Measurements from ENCODE around the gene CCDC88C. TPM values are rescaled to one million over a fixed set of nuclear protein-coding genes. Genes with fewer than 3 reads are reported as not detected.
A peak's percentile ranks its signal among the peaks of the same experiment; 100 is the strongest.

Gene CCDC88C
- total RNA-seq, 1 experiment from 2014 or later = 57.9 TPM

GRCh38 chr14:91327661-91328312 lies 89.8 kb downstream of the CCDC88C start:
- no peaks in the 10 kb centered on the region for H4K20me1 ChIP-seq (ENCODE audit: insufficient read depth, low read depth, low read length)

GRCh38 chr14:91327250-91327595 lies 90.4 kb downstream of the CCDC88C start:
- H2AFZ ChIP-seq (ENCODE audit: low read length) = no peak overlapping the region
- H3K4me1 ChIP-seq (ENCODE audit: low read length) = peaks cover 31% of the 10 kb centered on the region
- peaks cover 5% of the 10 kb centered on the region; the same call in 1 of the 2 replicates for H3K79me2 ChIP-seq (ENCODE audit: low read length)
- H3K36me3 ChIP-seq (ENCODE audit: insufficient read depth, low read length) = peaks cover 6% of the 10 kb centered on the region
- no peaks in the 10 kb centered on the region for H4K20me1 ChIP-seq (ENCODE audit: insufficient read depth, low read depth, low read length)
- no peaks in the 10 kb centered on the region for H3K9me3 ChIP-seq (ENCODE audit: low read length)
- no peak overlapping the region for H3K4me3 ChIP-seq (ENCODE audit: low read length)
- DNase-seq = no peak
- H3K27ac ChIP-seq (ENCODE audit: low read length) = no peak overlapping the region
- H3K9ac ChIP-seq (ENCODE audit: low read length) = no peak overlapping the region
- H3K4me2 ChIP-seq (ENCODE audit: low read depth, low read length, poor library complexity, severe bottlenecking) = no peak overlapping the region
- no peaks in the 10 kb centered on the region for H3K27me3 ChIP-seq (ENCODE audit: low read length)
- no peaks in the 10 kb centered on the region for H3K9me2 ChIP-seq (replicated peaks; ENCODE audit: insufficient read depth, low read length)

More at GRCh38 chr14:91327661-91328312, 89.8 kb downstream of the CCDC88C start:
- Histone ChIP-seq H3K4me2 (ENCODE audit: low read depth, low read length, poor library complexity, severe bottlenecking) (no peak overlapping the region), H2AFZ (ENCODE audit: low read length) (no peak overlapping the region), H3K4me1 (ENCODE audit: low read length) (peaks cover 25% of the 10 kb centered on the region), H3K27me3 (ENCODE audit: low read length) (no peaks in the 10 kb centered on the region), H3K9ac (ENCODE audit: low read length) (no peak overlapping the region), H3K79me2 (ENCODE audit: low read length) (peaks cover 4% of the 10 kb centered on the region; the same call in 1 of the 2 replicates), H3K4me3 (ENCODE audit: low read length) (no peak overlapping the region), H3K9me3 (ENCODE audit: low read length) (no peaks in the 10 kb centered on the region), H3K36me3 (ENCODE audit: insufficient read depth, low read length) (peaks cover 6% of the 10 kb centered on the region), H3K27ac (ENCODE audit: low read length) (no peak overlapping the region), H3K9me2 (replicated peaks; ENCODE audit: insufficient read depth, low read length) (no peaks in the 10 kb centered on the region)
- no peak for DNase-seq

- Histone ChIP-seq H3K36me3 (ENCODE audit: insufficient read depth, low read length) (peaks cover 6% of the 10 kb centered on the region), H3K27ac (ENCODE audit: low read length) (no peak overlapping the region), H3K9me3 (ENCODE audit: low read length) (no peaks in the 10 kb centered on the region), H2AFZ (ENCODE audit: low read length) (no peak overlapping the region), H3K9me2 (replicated peaks; ENCODE audit: insufficient read depth, low read length) (no peaks in the 10 kb centered on the region), H3K4me3 (ENCODE audit: low read length) (no peak overlapping the region), H3K27me3 (ENCODE audit: low read length) (no peaks in the 10 kb centered on the region), H3K4me2 (ENCODE audit: low read depth, low read length, poor library complexity, severe bottlenecking) (no peak overlapping the region), H4K20me1 (ENCODE audit: insufficient read depth, low read depth, low read length) (no peaks in the 10 kb centered on the region), H3K9ac (ENCODE audit: low read length) (no peak overlapping the region), H3K4me1 (ENCODE audit: low read length) (peaks cover 36% of the 10 kb centered on the region), H3K79me2 (ENCODE audit: low read length) (peaks cover 6% of the 10 kb centered on the region; the same call in 1 of the 2 replicates)
- no peak for DNase-seq
Measured at GRCh38 chr14:91326514-91327249, 90.9 kb downstream of the CCDC88C start.

- H4K20me1 ChIP-seq (ENCODE audit: insufficient read depth, low read depth, low read length) = no peaks in the 10 kb centered on the region
- no peak for DNase-seq
- peak overlapping the region; percentile 93 for H3K27ac ChIP-seq (ENCODE audit: low read length)
- peaks cover 40% of the 10 kb centered on the region for H3K4me1 ChIP-seq (ENCODE audit: low read length)
- no peaks in the 10 kb centered on the region for H3K9me3 ChIP-seq (ENCODE audit: low read length)
- no peaks in the 10 kb centered on the region for H3K27me3 ChIP-seq (ENCODE audit: low read length)
- H3K9me2 ChIP-seq (replicated peaks; ENCODE audit: insufficient read depth, low read length) = no peaks in the 10 kb centered on the region
- H3K9ac ChIP-seq (ENCODE audit: low read length) = peak overlapping the region; percentile 71
- H3K79me2 ChIP-seq (ENCODE audit: low read length) = peaks cover 6% of the 10 kb centered on the region; the same call in 1 of the 2 replicates
- peaks cover 6% of the 10 kb centered on the region for H3K36me3 ChIP-seq (ENCODE audit: insufficient read depth, low read length)
- peak overlapping the region; percentile 90 for H2AFZ ChIP-seq (ENCODE audit: low read length)
- H3K4me2 ChIP-seq (ENCODE audit: low read depth, low read length, poor library complexity, severe bottlenecking) = peak overlapping the region; percentile 75
- peak overlapping the region; percentile 60; the same call in 1 of the 2 replicates for H3K4me3 ChIP-seq (ENCODE audit: low read length)
Measured at GRCh38 chr14:91324606-91325575, 92.7 kb downstream of the CCDC88C start.

GRCh38 chr14:91323671-91324605 lies 93.7 kb downstream of the CCDC88C start:
- Histone ChIP-seq H4K20me1 (ENCODE audit: insufficient read depth, low read depth, low read length) (no peaks in the 10 kb centered on the region), H3K27ac (ENCODE audit: low read length) (peak overlapping the region; percentile 93), H3K9me3 (ENCODE audit: low read length) (no peaks in the 10 kb centered on the region), H3K4me1 (ENCODE audit: low read length) (peaks cover 40% of the 10 kb centered on the region), H3K79me2 (ENCODE audit: low read length) (peaks cover 6% of the 10 kb centered on the region; the same call in 1 of the 2 replicates), H3K36me3 (ENCODE audit: insufficient read depth, low read length) (peaks cover 6% of the 10 kb centered on the region), H3K4me3 (ENCODE audit: low read length) (peak overlapping the region; percentile 60), H3K9ac (ENCODE audit: low read length) (peak overlapping the region; percentile 71), H2AFZ (ENCODE audit: low read length) (peak overlapping the region; percentile 90), H3K4me2 (ENCODE audit: low read depth, low read length, poor library complexity, severe bottlenecking) (peak overlapping the region; percentile 75), H3K9me2 (replicated peaks; ENCODE audit: insufficient read depth, low read length) (no peaks in the 10 kb centered on the region), H3K27me3 (ENCODE audit: low read length) (no peaks in the 10 kb centered on the region)
- DNase-seq = peak; percentile 96

- Histone ChIP-seq H3K9me2 (replicated peaks; ENCODE audit: insufficient read depth, low read length) (no peaks in the 10 kb centered on the region), H3K79me2 (ENCODE audit: low read length) (peaks cover 6% of the 10 kb centered on the region; the same call in 1 of the 2 replicates), H3K4me2 (ENCODE audit: low read depth, low read length, poor library complexity, severe bottlenecking) (peak overlapping the region; percentile 75), H3K36me3 (ENCODE audit: insufficient read depth, low read length) (peaks cover 6% of the 10 kb centered on the region), H3K9me3 (ENCODE audit: low read length) (no peaks in the 10 kb centered on the region), H3K9ac (ENCODE audit: low read length) (no peak overlapping the region), H3K4me3 (ENCODE audit: low read length) (no peak overlapping the region), H3K27ac (ENCODE audit: low read length) (peak overlapping the region; percentile 93), H2AFZ (ENCODE audit: low read length) (no peak overlapping the region), H4K20me1 (ENCODE audit: insufficient read depth, low read depth, low read length) (no peaks in the 10 kb centered on the region), H3K27me3 (ENCODE audit: low read length) (no peaks in the 10 kb centered on the region), H3K4me1 (ENCODE audit: low read length) (peaks cover 45% of the 10 kb centered on the region)
- no peak for DNase-seq
Measured at GRCh38 chr14:91323031-91323430, 94.6 kb downstream of the CCDC88C start.

- no peaks in the 10 kb centered on the region for H4K20me1 ChIP-seq (ENCODE audit: insufficient read depth, low read depth, low read length)
- H3K79me2 ChIP-seq (ENCODE audit: low read length) = peaks cover 6% of the 10 kb centered on the region; the same call in 1 of the 2 replicates
- no peak for DNase-seq
- peak overlapping the region; percentile 22; the same call in 1 of the 2 replicates for H3K9ac ChIP-seq (ENCODE audit: low read length)
- H3K9me2 ChIP-seq (replicated peaks; ENCODE audit: insufficient read depth, low read length) = no peaks in the 10 kb centered on the region
- no peak overlapping the region for H3K4me3 ChIP-seq (ENCODE audit: low read length)
- H3K4me1 ChIP-seq (ENCODE audit: low read length) = peaks cover 49% of the 10 kb centered on the region
- H3K27me3 ChIP-seq (ENCODE audit: low read length) = no peaks in the 10 kb centered on the region
- peak overlapping the region; percentile 50 for H3K4me2 ChIP-seq (ENCODE audit: low read depth, low read length, poor library complexity, severe bottlenecking)
- H3K36me3 ChIP-seq (ENCODE audit: insufficient read depth, low read length) = peaks cover 6% of the 10 kb centered on the region
- H2AFZ ChIP-seq (ENCODE audit: low read length) = no peak overlapping the region
- no peaks in the 10 kb centered on the region for H3K9me3 ChIP-seq (ENCODE audit: low read length)
- peak overlapping the region; percentile 45 for H3K27ac ChIP-seq (ENCODE audit: low read length)
Measured at GRCh38 chr14:91322623-91323022, 95.0 kb downstream of the CCDC88C start.

Data from Karpas-422 (cell line).